Measurements from ENCODE around the gene CDC16. TPM values are rescaled to one million over a fixed set of nuclear protein-coding genes. Genes with fewer than 3 reads are reported as not detected.

The CDC16 gene
- total RNA-seq, 4 donors from 2014 or later: 18.5 to 22.2 (median 20.5) TPM

GRCh38 chr13:114266241-114266640 lies 31.5 kb downstream of the CDC16 start:
- H3K4me3 ChIP-seq: no peak overlapping the region
- TF ChIP-seq POLR2A (IDR thresholded peaks at IDR 0.05): no peak
- no peak for TF ChIP-seq CTCF (IDR thresholded peaks at IDR 0.05 in 4 of 5, conservative IDR thresholded peaks at IDR 0.05 in 1 of 5)
- H3K4me1 ChIP-seq: no peaks in the 10 kb centered on the region
- ATAC-seq (no peak), DNase-seq (no peak)
- H3K27me3 ChIP-seq: no peaks in the 10 kb centered on the region
- H3K27ac ChIP-seq: no peak overlapping the region
- H3K9me3 ChIP-seq: no peaks in the 10 kb centered on the region
- intact Hi-C loops (cut with DNase I; ENCODE audit: low total_unique reads) (no loop called here), in situ Hi-C loops (cut with MboI; ENCODE audit: low sequenced_read_pairs in 4 of 4) (no loop called here)
- peaks cover 0 to 73% of the 10 kb centered on the region in 2 donors for H3K36me3 ChIP-seq

- Histone ChIP-seq H3K4me1 (no peaks in the 10 kb centered on the region), H3K36me3 (peaks cover 0 to 81% of the 10 kb centered on the region in 2 donors), H3K27ac (no peak overlapping the region), H3K4me3 (no peak overlapping the region), H3K27me3 (no peaks in the 10 kb centered on the region), H3K9me3 (no peaks in the 10 kb centered on the region)
- DNase-seq (no peak), ATAC-seq (no peak)
- in situ Hi-C loops (cut with MboI; ENCODE audit: low sequenced_read_pairs in 4 of 4): no loop called here
- intact Hi-C loops (cut with DNase I; ENCODE audit: low total_unique reads): no loop called here
- TF ChIP-seq CTCF (IDR thresholded peaks at IDR 0.05 in 4 of 5, conservative IDR thresholded peaks at IDR 0.05 in 1 of 5): no peak
- TF ChIP-seq POLR2A (IDR thresholded peaks at IDR 0.05): no peak
Measured at GRCh38 chr13:114268344-114269280, 33.9 kb downstream of the CDC16 start.

GRCh38 chr13:114269281-114269770 lies 34.6 kb downstream of the CDC16 start:
- Histone ChIP-seq H3K27ac (no peak overlapping the region), H3K4me1 (no peaks in the 10 kb centered on the region), H3K4me3 (no peak overlapping the region), H3K36me3 (peaks cover 0 to 78% of the 10 kb centered on the region in 2 donors), H3K9me3 (no peaks in the 10 kb centered on the region), H3K27me3 (no peaks in the 10 kb centered on the region)
- intact Hi-C loops (cut with DNase I; ENCODE audit: low total_unique reads): no loop called here
- no peak for ATAC-seq
- in situ Hi-C loops (cut with MboI; ENCODE audit: low sequenced_read_pairs in 4 of 4): no loop called here
- TF ChIP-seq CTCF (IDR thresholded peaks at IDR 0.05 in 4 of 5, conservative IDR thresholded peaks at IDR 0.05 in 1 of 5): no peak
- no peak for DNase-seq

- H3K4me3 ChIP-seq: no peak overlapping the region
- in situ Hi-C loops (cut with MboI; ENCODE audit: low sequenced_read_pairs in 4 of 4) (no loop called here), intact Hi-C loops (cut with DNase I; ENCODE audit: low total_unique reads) (no loop called here)
- peaks cover 0 to 54% of the 10 kb centered on the region in 2 donors for H3K36me3 ChIP-seq
- no peaks in the 10 kb centered on the region for H3K9me3 ChIP-seq
- no peak overlapping the region for H3K27ac ChIP-seq
- TF ChIP-seq CTCF (IDR thresholded peaks at IDR 0.05 in 4 of 5, conservative IDR thresholded peaks at IDR 0.05 in 1 of 5): no peak
- ATAC-seq (no peak), DNase-seq (no peak)
- H3K27me3 ChIP-seq: no peaks in the 10 kb centered on the region
- H3K4me1 ChIP-seq: no peaks in the 10 kb centered on the region
Measured at GRCh38 chr13:114272977-114273376, 38.3 kb downstream of the CDC16 start.

Data from gastrocnemius medialis (tissue), 4 donors.